Measurements from ENCODE around the gene NIPAL1.

The NIPAL1 gene

DNA sequence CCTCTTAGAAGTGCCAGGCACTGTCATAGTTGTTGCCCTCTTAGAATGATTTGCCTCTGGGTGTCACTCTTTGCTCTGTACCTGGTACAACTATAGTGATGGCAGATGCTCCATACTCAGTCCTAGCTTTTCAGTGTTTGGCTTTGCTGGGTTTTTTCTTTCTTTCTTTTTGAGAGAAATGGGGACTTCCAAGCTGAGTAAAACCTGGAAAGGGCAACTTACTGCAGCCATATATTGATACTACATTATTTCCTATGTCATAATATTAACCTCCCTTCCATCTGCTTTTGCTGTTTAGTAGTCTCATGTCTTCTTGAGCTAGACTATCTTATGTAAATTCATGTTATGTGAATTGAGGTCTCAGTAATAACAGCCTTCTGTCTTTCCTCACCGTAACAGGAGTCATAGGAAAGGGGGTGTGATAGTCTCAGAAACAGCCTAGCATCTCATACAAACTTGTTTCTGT lies 49.0 kb downstream of the NIPAL1 start:
- DNase-seq (ENCODE audit: low spot score) = no peak

- DNase-seq (ENCODE audit: low spot score) = no peak
Measured at GRCh38 chr4:48067536-48067935, 51.0 kb downstream of the NIPAL1 start.

DNA sequence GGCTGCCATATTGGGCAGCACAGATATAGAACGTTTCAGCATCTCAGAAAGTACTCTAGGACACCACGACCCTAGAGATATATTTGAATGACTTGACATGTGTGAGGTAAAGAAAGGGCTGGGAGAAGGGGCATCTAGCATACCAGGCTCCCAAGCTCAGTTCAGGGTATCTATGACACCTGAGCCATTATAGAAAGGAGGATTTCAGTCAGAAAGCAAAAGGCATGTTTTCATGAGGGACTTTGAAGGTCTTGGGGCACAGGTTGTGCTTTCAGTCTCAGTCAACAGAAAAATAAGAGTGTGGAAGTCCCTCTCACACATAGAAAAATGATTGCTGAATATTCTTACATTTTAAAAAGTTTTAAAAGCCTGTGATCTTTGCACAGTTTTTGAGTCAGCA lies 51.6 kb downstream of the NIPAL1 start:
- DNase-seq (ENCODE audit: low spot score) = no peak

- DNase-seq (ENCODE audit: low spot score) = no peak
Measured at GRCh38 chr4:48069026-48069425, 52.5 kb downstream of the NIPAL1 start.

GRCh38 chr4:48071191-48071590 lies 54.6 kb downstream of the NIPAL1 start:
- no peak for DNase-seq (ENCODE audit: low spot score)

GRCh38 chr4:48073567-48074103 lies 57.1 kb downstream of the NIPAL1 start:
- DNase-seq (ENCODE audit: low spot score) = no peak

DNA sequence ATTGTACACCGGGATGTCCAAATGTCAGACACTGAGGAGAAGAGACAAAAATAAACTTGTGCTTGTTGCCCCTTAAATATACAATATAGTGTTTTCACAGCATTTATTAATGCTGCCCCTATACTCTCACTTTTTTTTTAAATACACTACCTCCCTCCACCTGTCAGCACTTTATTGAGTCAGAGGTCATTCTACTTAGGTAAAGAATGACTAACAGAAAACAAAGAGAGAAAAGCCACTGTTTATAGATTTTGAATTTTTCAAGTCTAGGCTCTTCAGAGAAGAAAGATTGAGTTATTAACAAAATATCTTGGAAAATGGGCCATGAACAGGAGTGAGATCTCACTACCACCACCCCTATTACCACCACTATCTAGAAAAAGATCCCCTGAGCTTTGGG lies 58.1 kb downstream of the NIPAL1 start:
- DNase-seq (ENCODE audit: low spot score) = no peak

GRCh38 chr4:48078425-48078824 lies 61.9 kb downstream of the NIPAL1 start:
- DNase-seq (ENCODE audit: low spot score) = no peak

DNA sequence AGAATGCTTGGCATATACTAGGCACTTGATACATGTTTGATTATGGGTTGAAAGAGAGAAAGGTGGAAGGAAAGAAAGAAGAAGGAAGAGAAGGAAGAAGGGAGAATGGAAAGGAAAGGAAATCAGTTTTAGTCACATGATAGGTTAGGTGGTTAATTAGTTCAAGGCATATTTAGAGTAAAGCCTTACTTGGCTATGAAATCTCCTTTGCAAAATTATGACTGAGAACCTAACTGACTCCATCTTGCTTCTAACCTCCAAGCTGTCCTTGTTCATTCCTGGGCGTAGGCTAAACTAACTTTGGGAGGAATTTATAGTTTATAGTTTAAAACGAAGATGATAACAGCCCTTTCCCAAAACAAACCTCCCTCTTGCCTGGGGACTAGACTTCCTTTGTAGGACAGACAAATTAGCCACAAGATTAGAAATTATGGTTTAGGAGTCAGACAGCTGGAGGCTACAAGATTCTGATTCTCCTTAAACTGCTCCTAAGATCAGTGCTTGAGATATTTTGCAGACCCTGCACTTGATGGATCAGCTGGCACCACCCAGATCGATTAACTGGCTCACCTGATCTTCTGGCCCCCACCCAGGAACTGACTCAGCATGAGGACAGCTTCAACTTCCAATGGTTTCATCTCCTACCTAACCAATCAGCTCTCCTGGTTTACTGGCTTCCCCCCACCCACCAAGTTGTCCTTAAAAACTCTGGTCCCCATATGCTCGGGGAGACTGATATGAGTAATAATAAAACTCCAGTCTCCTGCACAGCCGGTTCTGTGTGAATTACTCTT lies 62.5 kb downstream of the NIPAL1 start:
- no peak for DNase-seq (ENCODE audit: low spot score)

DNA sequence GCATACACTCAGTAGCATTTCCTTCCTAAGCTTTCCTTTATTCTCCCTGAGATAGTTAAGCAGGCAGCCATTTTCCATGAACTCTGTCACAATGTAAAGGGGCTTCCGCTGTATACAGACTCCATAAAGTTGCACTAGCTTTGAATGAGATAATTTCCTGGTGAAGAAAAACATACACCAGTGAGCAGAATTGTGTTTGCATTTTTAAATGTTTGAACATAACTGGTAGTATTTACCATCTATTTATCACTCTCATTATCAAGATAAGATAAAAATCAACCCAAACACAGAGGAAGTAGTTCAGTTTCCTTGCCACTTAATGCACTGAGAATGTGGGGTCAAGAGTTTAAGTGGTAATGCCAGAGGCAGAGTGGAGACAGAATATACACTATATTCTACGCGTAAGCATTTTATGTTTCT lies 63.4 kb downstream of the NIPAL1 start:
- DNase-seq (ENCODE audit: low spot score) = no peak

DNA sequence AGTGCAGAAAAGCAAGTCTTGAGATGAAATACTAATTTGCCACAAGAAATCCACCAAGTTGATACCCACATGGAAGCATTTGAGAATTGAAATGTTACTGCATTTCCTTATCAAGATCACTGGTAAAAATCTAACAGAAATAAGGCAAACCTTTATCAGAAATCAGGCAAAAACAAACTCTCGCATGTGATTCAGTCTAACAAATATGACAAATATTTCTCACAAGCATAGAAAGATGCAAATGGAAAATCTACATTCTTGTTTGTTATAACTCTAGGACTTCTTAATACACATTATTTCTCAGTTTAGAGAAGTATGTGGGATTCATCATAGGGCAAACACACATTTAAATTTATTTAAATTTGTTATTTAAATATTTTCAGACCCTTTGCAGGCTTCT lies 64.6 kb downstream of the NIPAL1 start:
- no peak for DNase-seq (ENCODE audit: low spot score)

DNA sequence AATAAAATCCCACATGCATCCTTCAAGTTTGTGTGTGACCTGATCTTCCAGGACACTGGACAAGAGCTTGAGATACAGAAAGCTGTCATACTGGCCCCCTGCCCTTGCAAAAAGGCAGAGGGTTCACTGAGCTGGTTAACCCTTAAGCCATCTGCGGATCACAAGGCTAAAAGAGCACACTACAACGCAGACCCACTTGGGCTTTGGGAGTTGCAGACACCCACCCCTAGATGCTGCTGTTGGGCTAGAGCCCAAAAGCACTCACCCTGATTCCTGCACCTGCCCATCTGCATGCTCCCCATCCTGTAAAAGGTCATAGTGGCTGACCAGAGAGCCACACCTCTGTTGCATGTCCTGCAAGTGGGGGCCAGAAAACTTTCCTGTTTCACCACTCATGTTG lies 66.4 kb downstream of the NIPAL1 start:
- DNase-seq (ENCODE audit: low spot score) = no peak

DNA sequence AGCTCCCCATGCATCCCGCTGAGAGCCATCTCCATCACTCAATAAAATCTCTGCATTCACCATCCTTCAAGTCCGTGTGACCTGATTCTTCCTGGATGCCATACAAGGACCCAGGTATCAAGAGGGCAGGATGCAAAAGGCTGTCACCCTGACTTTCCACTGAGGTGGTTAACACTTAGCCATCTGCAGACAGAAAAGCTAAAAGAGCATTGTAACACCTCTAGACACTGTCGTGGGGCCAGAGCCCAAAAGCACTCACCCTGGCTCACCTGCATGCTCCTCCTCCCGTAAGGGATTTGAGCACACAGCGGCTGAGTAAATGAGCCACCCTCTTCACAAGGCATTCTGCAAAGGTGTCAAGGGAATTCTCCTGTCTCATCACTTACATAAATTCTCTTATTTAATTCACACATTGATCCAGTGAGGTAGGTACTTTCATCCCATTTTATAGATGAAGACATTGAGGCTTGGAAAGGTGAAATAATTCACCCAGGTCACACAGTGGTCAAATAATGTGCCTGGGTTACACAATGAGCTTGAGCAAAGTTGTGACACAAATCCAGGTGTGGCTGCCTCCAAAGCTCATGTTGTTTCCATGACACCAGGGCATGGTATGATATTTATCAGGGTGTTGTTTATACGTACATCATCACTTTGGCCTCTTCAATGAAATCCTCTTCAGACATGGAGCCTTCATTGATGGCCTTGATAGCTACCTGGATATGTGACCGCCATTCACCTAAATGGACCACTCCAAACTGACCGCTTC lies 69.4 kb downstream of the NIPAL1 start:
- DNase-seq (ENCODE audit: low spot score) = no peak

All from cerebellar cortex (tissue), 1 donor.